ENCODE results near the gene CALY. TPM values are rescaled to one million over a fixed set of nuclear protein-coding genes. Genes with fewer than 3 reads are reported as not detected.

CALY gene
- total RNA-seq, 2 donors from 2014 or later: 0.98 TPM; not detected in 1

DNA sequence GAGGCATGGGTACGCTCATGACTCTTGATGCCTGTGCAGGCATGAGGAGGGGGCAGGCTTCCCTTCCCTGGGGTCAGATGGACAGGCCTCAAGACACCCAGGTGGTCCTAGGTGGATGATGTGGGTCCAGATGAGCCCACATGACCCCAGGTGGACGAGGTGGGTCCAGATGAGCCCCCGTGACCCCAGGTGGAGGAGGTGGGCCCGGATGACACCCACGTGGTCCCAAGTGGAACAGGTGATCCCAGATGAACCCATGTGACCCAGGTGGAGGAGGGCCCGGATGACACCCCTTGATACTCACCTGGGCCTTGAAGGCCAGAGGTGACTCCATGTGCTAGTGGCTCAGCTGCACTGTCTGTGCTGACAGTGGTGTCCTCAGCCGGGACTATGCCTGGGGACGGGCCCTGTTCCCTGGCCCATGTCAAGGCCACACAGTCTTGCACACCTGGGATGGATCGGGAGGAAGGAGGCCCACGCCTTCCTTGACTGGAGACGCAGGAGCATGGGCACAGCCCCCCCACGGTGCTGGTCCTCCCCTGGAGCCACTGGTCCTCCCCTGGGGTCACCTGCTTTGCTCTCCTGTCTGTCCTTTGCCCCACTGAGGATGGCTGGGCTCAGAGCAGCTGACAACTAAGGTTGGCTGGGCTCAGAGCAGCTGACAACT, 13.7 kb upstream of the CALY start:
- Histone ChIP-seq H3K4me1 (no peaks in the 10 kb centered on the region), H3K4me3 (no peak overlapping the region), H3K27ac (no peak overlapping the region), H3K27me3 (no peaks in the 10 kb centered on the region), H3K9me3 (no peaks in the 10 kb centered on the region), H3K36me3 (no peaks in the 10 kb centered on the region)
- no peak for DNase-seq (ENCODE audit: low spot score)
- TF ChIP-seq, protein P1, sequence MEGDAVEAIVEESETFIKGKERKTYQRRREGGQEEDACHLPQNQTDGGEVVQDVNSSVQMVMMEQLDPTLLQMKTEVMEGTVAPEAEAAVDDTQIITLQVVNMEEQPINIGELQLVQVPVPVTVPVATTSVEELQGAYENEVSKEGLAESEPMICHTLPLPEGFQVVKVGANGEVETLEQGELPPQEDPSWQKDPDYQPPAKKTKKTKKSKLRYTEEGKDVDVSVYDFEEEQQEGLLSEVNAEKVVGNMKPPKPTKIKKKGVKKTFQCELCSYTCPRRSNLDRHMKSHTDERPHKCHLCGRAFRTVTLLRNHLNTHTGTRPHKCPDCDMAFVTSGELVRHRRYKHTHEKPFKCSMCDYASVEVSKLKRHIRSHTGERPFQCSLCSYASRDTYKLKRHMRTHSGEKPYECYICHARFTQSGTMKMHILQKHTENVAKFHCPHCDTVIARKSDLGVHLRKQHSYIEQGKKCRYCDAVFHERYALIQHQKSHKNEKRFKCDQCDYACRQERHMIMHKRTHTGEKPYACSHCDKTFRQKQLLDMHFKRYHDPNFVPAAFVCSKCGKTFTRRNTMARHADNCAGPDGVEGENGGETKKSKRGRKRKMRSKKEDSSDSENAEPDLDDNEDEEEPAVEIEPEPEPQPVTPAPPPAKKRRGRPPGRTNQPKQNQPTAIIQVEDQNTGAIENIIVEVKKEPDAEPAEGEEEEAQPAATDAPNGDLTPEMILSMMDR (IDR thresholded peaks at IDR 0.05): no peak

DNA sequence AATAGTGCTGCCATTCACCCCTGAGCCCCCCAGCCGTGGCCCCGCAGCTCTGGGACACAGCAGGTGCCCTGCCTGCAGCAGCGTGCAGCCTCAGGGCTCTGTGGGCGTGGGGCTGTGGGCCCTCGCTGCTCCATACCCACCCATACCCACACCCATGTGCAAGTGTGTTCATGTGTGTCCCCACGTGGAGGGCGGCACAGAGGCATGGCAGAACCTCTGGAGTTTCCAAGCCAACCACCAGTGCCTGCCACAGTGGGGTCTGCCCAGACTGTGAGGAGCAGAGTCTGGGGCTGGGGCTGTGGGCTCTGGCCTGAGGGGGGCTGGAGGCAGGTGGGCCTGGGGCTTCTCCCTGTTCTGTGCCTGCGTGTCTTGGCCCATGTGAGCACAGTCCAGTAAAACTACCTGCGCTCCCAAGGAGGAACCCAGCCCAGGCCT, 12.9 kb upstream of the CALY start:
- DNase-seq (ENCODE audit: low spot score): no peak
- Histone ChIP-seq H3K27me3 (no peaks in the 10 kb centered on the region), H3K9me3 (no peaks in the 10 kb centered on the region), H3K36me3 (no peaks in the 10 kb centered on the region), H3K27ac (no peak overlapping the region), H3K4me3 (no peak overlapping the region), H3K4me1 (no peaks in the 10 kb centered on the region)
- TF ChIP-seq, protein P1 (IDR thresholded peaks at IDR 0.05): no peak

DNA sequence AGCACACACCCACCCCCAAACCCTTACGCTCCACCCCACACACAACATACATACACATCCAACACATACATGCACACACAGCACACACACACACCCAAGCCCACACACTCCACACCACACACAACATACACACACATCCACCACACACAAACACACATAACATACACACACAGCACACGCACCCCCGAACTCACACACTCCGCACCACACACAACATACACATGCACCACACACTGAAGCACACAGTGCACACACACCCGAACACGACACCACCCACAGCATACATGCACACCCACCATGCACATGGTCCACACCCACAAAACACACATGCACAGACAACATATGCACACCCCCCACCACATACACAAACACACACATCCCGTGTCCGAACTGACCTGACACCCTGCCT, 12.5 kb upstream of the CALY start:
- peaks cover 0 to 4% of the 10 kb centered on the region in 2 donors for H3K27me3 ChIP-seq
- no peak for DNase-seq (ENCODE audit: low spot score)

DNA sequence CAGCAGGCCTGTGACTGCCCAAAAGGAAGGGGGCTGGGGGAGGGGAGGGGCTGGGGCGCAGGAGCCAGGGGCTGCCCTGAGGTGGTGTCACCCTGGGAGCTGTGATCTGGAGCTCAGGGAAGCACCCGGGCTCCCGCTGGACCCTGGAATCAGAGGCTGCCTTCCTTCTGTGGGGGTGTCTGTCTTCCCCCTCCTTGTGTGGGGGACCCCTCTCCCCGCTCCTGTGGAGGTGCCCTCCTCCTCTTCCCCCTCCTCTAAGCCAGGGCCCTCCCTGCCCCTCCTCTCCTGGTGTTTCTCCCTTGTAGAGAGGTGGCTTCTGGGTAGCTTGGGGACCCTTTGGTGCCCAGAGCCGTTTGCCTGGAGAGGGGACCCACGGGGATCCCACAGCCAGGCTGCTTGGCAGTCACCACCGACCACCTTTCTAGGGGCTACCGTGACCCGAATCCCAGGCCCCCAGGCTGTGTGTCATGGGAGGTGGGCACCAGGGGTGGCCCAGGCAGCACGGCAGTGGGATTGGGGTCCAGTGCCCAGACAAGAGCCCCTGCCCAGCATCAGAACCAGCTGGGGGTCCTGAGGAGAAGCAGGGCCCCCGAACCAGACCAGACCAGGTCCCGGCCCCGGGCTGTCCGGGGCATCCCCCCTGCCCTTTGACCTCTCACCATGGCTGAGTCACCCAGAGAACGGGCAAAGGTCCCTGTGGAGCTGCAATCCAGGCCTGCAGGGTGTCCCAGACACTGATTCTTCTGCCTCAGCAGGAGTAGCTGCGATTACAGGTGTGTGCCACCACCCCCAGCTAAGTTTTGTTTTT, 11.2 kb upstream of the CALY start:
- Histone ChIP-seq H3K27me3 (peaks cover 0 to 4% of the 10 kb centered on the region in 2 donors), H3K4me3 (no peak overlapping the region), H3K36me3 (no peaks in the 10 kb centered on the region), H3K9me3 (no peaks in the 10 kb centered on the region), H3K4me1 (no peaks in the 10 kb centered on the region), H3K27ac (no peak overlapping the region)
- TF ChIP-seq, protein P1 (IDR thresholded peaks at IDR 0.05): no peak
- no peak for DNase-seq (ENCODE audit: low spot score)

More for the DNA sequence above, 12.5 kb upstream of the CALY start:
- no peaks in the 10 kb centered on the region for H3K36me3 ChIP-seq
- TF ChIP-seq, protein P1 (IDR thresholded peaks at IDR 0.05): no peak
- no peak overlapping the region for H3K27ac ChIP-seq
- H3K4me3 ChIP-seq: no peak overlapping the region
- no peaks in the 10 kb centered on the region for H3K4me1 ChIP-seq
- H3K9me3 ChIP-seq: no peaks in the 10 kb centered on the region

DNA sequence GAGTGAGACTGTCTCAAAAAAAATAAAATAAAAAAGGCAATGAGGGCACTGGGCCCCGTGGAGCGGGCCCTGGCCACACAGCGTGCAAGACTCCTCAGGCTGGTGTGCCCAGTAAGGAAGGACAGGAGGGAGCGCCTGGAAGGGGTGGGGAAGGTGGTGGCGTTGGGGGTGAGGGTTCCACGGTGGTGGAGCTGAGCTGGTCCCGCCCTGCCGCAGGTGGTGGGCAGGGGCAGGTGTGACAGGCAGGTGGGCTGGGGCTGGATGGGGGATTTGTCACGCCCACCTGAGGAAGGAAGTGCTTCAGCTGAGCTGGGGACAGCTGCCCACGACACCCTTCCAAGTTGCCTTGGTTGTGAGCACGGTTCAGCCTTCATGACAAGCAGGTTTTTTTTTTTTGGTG, 9.7 kb upstream of the CALY start:
- DNase-seq (ENCODE audit: low spot score): no peak
- no peaks in the 10 kb centered on the region for H3K4me1 ChIP-seq
- H3K9me3 ChIP-seq: no peaks in the 10 kb centered on the region
- no peaks in the 10 kb centered on the region for H3K36me3 ChIP-seq
- no peak overlapping the region for H3K4me3 ChIP-seq
- TF ChIP-seq, protein P1 (IDR thresholded peaks at IDR 0.05): no peak
- no peak overlapping the region for H3K27ac ChIP-seq
- peaks cover 4 to 7% of the 10 kb centered on the region in 2 donors for H3K27me3 ChIP-seq

Measured in right atrium auricular region (tissue), 2 donors.